ENCODE measurements around the gene MYO9A. TPM values are rescaled to one million over a fixed set of nuclear protein-coding genes. Genes with fewer than 3 reads are reported as not detected.

The MYO9A gene
- total RNA-seq, 1 donor from 2014 or later = 50.6 TPM

GRCh38 chr15:71841563-71841962 is 276.4 kb downstream of the MYO9A start:
- H3K27me3 Mint-ChIP-seq = no peaks in the 10 kb centered on the region
- TF ChIP-seq CTCF (IDR thresholded peaks at IDR 0.05) = no peak
- peaks cover 34% of the 10 kb centered on the region for H3K36me3 Mint-ChIP-seq (ENCODE audit: low read depth)
- no peaks in the 10 kb centered on the region for H3K4me1 Mint-ChIP-seq
- ATAC-seq (ENCODE audit: low read depth) (no peak), DNase-seq (no peak)
- intact Hi-C loops (cut with micrococcal nuclease) = no loop called here
- no peak overlapping the region for H3K4me3 Mint-ChIP-seq
- POLR2A ChIA-PET = no interaction called here
- H3K27ac Mint-ChIP-seq = no peak overlapping the region
- CTCF ChIA-PET = no interaction called here
- no peaks in the 10 kb centered on the region for H3K9me3 Mint-ChIP-seq

GRCh38 chr15:71830981-71831380 is 287.0 kb downstream of the MYO9A start:
- ATAC-seq (ENCODE audit: low read depth) (no peak), DNase-seq (no peak)
- Mint-ChIP-seq H3K27me3 (no peaks in the 10 kb centered on the region), H3K27ac (no peak overlapping the region), H3K9me3 (no peaks in the 10 kb centered on the region), H3K4me3 (no peak overlapping the region), H3K4me1 (no peaks in the 10 kb centered on the region), H3K36me3 (ENCODE audit: low read depth) (peaks cover 52% of the 10 kb centered on the region)
- ChIA-PET POLR2A (no interaction called here), CTCF (interaction anchor here (0.6 kb wide), 1 partner anchor 10 kb away, joined by 5 read pairs; no protein-coding TSS in a partner anchor)
- TF ChIP-seq CTCF (IDR thresholded peaks at IDR 0.05) = no peak
- intact Hi-C loops (cut with micrococcal nuclease) = no loop called here

- Mint-ChIP-seq H3K36me3 (ENCODE audit: low read depth) (peaks cover 88% of the 10 kb centered on the region), H3K9me3 (peaks cover 20% of the 10 kb centered on the region), H3K4me1 (no peaks in the 10 kb centered on the region), H3K27ac (no peak overlapping the region), H3K27me3 (no peaks in the 10 kb centered on the region), H3K4me3 (no peak overlapping the region)
- ATAC-seq (ENCODE audit: low read depth) (no peak), DNase-seq (no peak)
- POLR2A ChIA-PET = no interaction called here
- intact Hi-C loops (cut with micrococcal nuclease) = no loop called here
- TF ChIP-seq CTCF (IDR thresholded peaks at IDR 0.05) = no peak
- CTCF ChIA-PET = no interaction called here
Observed at GRCh38 chr15:71826196-71826595, 291.8 kb downstream of the MYO9A start.

GRCh38 chr15:71825021-71825730 is 292.8 kb downstream of the MYO9A start:
- ATAC-seq (ENCODE audit: low read depth) (no peak), DNase-seq (no peak)
- Mint-ChIP-seq H3K4me3 (no peak overlapping the region), H3K4me1 (no peaks in the 10 kb centered on the region), H3K27ac (no peak overlapping the region), H3K9me3 (peaks cover 27% of the 10 kb centered on the region), H3K27me3 (no peaks in the 10 kb centered on the region), H3K36me3 (ENCODE audit: low read depth) (peaks cover 86% of the 10 kb centered on the region)
- intact Hi-C loops (cut with micrococcal nuclease) = no loop called here
- ChIA-PET POLR2A (no interaction called here), CTCF (no interaction called here)
- no peak for TF ChIP-seq CTCF (IDR thresholded peaks at IDR 0.05)

- intact Hi-C loops (cut with micrococcal nuclease) = no loop called here
- ChIA-PET CTCF (no interaction called here), POLR2A (no interaction called here)
- no peaks in the 10 kb centered on the region for H3K27me3 Mint-ChIP-seq
- ATAC-seq (ENCODE audit: low read depth) (no peak), DNase-seq (no peak)
- H3K9me3 Mint-ChIP-seq = peaks cover 31% of the 10 kb centered on the region
- H3K4me3 Mint-ChIP-seq = no peak overlapping the region
- no peak overlapping the region for H3K27ac Mint-ChIP-seq
- no peak for TF ChIP-seq CTCF (IDR thresholded peaks at IDR 0.05)
- H3K4me1 Mint-ChIP-seq = no peaks in the 10 kb centered on the region
- peaks cover 72% of the 10 kb centered on the region for H3K36me3 Mint-ChIP-seq (ENCODE audit: low read depth)
Observed at GRCh38 chr15:71823801-71824200, 294.1 kb downstream of the MYO9A start.
